Measurements from ENCODE around the gene IL18R1.

IL18R1 gene

DNA sequence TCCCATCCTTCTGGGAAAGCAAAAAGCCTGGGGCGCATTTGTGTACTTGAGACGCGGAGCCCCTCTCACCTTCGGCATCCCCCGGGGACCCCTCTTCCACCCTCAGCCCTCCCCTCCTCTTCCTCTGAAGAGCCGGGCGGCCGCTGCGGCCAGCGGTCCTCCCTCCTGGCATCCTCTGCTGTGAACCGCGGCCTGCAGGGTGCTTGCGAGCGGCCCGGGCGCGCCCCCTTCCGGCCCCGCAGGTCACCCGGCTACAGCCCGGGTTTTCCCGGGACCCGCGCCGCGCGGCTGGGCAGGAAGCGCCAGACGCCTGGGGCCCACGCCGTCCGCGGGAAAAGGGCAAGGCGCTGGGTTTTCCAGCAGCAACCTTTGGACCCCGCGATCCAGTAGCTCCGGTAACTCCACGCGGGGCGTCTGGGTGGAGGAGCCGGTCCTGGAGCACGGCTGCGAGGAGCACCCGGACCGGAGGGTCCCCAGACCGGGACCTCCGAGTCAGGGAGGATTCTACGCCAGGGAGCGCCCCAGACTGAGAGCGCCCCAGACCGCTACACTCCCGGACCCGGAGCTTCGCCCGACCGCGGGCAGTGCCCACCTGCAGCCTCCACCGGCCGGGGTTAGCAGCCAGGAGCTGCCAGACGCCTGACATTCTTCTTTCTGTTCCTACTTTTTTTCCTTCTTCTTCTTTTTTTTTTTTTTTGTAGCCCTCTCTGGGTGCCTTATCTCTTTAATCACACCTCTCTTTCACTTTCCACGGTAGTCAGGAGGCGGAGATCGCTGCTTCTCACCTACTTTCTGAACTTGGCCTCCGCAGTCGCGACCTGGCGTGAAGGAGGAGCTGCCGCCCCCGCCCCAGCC is at the start of gene IL18R1:
IL18R1 (plus strand) TSS at position 271 of the 855 bp plus-strand sequence. CDS start 6,865 bp downstream, outside the sequence.
- no peak for FAIRE-seq
- TF ChIP-seq, protein P1, sequence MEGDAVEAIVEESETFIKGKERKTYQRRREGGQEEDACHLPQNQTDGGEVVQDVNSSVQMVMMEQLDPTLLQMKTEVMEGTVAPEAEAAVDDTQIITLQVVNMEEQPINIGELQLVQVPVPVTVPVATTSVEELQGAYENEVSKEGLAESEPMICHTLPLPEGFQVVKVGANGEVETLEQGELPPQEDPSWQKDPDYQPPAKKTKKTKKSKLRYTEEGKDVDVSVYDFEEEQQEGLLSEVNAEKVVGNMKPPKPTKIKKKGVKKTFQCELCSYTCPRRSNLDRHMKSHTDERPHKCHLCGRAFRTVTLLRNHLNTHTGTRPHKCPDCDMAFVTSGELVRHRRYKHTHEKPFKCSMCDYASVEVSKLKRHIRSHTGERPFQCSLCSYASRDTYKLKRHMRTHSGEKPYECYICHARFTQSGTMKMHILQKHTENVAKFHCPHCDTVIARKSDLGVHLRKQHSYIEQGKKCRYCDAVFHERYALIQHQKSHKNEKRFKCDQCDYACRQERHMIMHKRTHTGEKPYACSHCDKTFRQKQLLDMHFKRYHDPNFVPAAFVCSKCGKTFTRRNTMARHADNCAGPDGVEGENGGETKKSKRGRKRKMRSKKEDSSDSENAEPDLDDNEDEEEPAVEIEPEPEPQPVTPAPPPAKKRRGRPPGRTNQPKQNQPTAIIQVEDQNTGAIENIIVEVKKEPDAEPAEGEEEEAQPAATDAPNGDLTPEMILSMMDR (IDR thresholded peaks at IDR 0.05; ENCODE audit: insufficient read depth, missing control alignments), result peak; percentile 53
- peak; percentile 19 for DNase-seq (ENCODE audit: insufficient read length, low spot score)

- FAIRE-seq, result no peak
- TF ChIP-seq, protein P1 (IDR thresholded peaks at IDR 0.05; ENCODE audit: insufficient read depth, missing control alignments), result no peak
- DNase-seq (ENCODE audit: insufficient read length, low spot score), result no peak
These were observed 49.5 kb upstream of the IL18R1 start for GRCh38 chr2:102306125-102306524.

- no peak for DNase-seq (ENCODE audit: insufficient read length, low spot score)
- TF ChIP-seq, protein P1 (IDR thresholded peaks at IDR 0.05; ENCODE audit: insufficient read depth, missing control alignments), result no peak
- FAIRE-seq, result no peak
These were observed 44.5 kb upstream of the IL18R1 start, which contains the start of gene IL1RL1 for GRCh38 chr2:102310964-102311640. TSS of gene IL1RL1 (plus strand) at chr2:102311563. CDS start at chr2:102338265, 26,702 bp downstream.

DNA sequence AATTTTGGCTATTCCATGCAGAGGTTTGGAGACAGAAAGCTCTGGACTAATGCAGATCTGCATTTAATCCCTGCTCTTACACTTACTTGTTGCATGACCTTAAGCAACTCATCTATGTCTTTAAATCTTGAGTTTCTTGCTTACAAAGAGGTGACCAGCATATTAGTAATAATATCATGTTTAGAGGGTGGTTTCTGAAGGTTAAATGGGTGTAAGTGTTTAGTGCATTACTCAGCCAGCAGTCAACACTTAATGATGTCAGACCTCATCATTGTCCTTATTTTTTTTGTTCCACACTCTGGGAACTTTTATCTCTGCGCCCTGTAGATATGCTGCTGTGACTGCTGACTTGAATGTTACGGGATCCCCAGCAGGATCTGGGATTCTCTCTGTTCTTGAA is 42.6 kb upstream of the IL18R1 start:
- FAIRE-seq (no peak), DNase-seq (ENCODE audit: insufficient read length, low spot score) (no peak)
- TF ChIP-seq, protein P1 (IDR thresholded peaks at IDR 0.05; ENCODE audit: insufficient read depth, missing control alignments), result no peak

DNA sequence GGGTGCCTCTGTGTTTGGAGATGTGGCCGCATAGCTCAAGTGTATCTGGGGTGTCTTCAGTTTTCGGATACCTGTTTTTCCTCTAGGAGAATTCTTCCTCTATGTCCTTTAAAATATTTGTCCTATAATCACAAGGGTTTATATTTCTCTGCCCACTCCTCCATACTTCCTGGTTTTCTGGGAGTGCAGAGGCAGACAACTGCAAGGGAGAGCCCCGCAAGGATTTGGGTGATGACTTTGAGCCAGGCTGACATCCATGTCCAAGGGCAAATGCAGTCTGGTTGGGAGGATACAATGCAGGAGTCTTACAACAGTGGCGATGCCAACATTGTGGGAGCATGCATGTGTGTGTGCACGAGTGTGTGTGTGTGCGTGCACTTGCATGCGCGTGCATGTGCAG is 42.1 kb upstream of the IL18R1 start:
- TF ChIP-seq, protein P1 (IDR thresholded peaks at IDR 0.05; ENCODE audit: insufficient read depth, missing control alignments), result no peak
- no peak for DNase-seq (ENCODE audit: insufficient read length, low spot score)
- FAIRE-seq, result no peak

DNA sequence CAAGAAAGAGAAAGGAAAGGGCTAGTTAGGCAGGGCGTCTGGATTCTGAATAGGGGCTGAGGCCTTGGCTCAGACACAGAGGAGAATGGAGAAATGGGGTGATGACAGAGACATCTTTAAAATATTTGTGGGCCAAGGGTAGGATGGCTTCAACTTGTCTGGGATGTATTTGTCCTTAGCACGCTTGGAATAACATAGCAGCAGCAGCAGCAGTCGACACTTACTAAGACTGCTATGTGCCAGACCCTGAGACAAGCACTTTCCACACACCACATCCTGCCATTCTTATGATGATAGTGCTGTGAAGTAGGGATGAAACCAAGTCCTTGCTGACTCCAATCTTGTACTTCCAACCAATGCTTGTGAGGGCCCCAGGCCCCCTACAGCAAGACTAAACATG is 41.6 kb upstream of the IL18R1 start:
- no peak for DNase-seq (ENCODE audit: insufficient read length, low spot score)
- TF ChIP-seq, protein P1 (IDR thresholded peaks at IDR 0.05; ENCODE audit: insufficient read depth, missing control alignments), result no peak
- FAIRE-seq, result no peak

Measured in D721Med (cell line).